PC-3 (cell line): ENCODE measurements around the gene DIPK1C.

Experiments used
- EZH2 ChIP-seq: fragments of 300-600 bp; sonication (generic); IDR thresholded peaks from one replicate; pipeline ENCODE4 v1.6.1; 2017; ENCODE audit warnings: antibody characterized with exemption, mild to moderate bottlenecking, low read length; ENCODE audit not compliant: unreplicated experiment
- EZH2phosphoT487 ChIP-seq: fragments of 300-600 bp; sonication (generic); IDR thresholded peaks from 2 replicates; pipeline ENCODE4 v1.6.1; 2018; ENCODE audit warnings: mild to moderate bottlenecking, antibody characterized with exemption, low read length, borderline replicate concordance
- TF ChIP-seq, protein P1 (sequence below): fragments of 300-600 bp; sonication (generic); conservative IDR thresholded peaks from 2 replicates; pipeline ENCODE4 v1.5.1; 2017; ENCODE audit warnings: antibody characterized with exemption, low read depth, mild to moderate bottlenecking, low read length

DNA sequence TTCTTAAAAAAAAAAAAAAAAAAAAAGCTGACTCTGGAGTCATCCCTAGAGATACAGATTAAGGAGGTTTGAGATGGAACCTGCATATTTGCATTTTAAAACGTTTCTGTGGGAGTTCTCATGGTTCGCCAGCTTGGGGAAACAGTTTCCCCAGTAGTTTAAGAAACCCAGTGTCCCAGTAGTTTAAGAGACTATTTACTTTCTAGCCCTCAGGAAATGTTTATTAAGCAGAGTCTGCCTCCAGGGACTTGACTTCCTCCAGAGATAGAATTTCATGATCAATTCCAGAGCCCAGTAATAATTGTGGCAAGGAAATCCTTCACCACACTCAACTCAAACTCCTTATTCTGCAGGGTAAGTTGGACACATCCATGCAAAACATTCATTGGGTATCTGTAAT, 39.1 kb downstream of the DIPK1C start:
- TF ChIP-seq, protein P1, sequence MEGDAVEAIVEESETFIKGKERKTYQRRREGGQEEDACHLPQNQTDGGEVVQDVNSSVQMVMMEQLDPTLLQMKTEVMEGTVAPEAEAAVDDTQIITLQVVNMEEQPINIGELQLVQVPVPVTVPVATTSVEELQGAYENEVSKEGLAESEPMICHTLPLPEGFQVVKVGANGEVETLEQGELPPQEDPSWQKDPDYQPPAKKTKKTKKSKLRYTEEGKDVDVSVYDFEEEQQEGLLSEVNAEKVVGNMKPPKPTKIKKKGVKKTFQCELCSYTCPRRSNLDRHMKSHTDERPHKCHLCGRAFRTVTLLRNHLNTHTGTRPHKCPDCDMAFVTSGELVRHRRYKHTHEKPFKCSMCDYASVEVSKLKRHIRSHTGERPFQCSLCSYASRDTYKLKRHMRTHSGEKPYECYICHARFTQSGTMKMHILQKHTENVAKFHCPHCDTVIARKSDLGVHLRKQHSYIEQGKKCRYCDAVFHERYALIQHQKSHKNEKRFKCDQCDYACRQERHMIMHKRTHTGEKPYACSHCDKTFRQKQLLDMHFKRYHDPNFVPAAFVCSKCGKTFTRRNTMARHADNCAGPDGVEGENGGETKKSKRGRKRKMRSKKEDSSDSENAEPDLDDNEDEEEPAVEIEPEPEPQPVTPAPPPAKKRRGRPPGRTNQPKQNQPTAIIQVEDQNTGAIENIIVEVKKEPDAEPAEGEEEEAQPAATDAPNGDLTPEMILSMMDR: no peak
- TF ChIP-seq EZH2phosphoT487 (no peak), EZH2 (no peak)
